Femur (tissue), 1 donor: ENCODE data around the gene PRR23C.

ENCODE experiments used
- DNase-seq: peaks from one replicate; pipeline ENCODE4 v3.0.0-alpha.2; 2017

Gene PRR23C

GRCh38 chr3:138995706-138996105, 49.0 kb downstream of the PRR23C start:
- no peak for DNase-seq
